Cardiac fibroblast (primary cell): Measurements from ENCODE around the gene DUS1L.

Experiments
- DNase-seq, 2 donors: peaks; one replicate each; pipeline versions ENCODE4 v3.0.0 to v3.0.0-alpha.2; 2010; ENCODE audit warnings: low read depth in 2 of 2
- H3K4me3 ChIP-seq, 2 donors: replicated peaks in 1 of 2; 1 replicate in 1 of 2; 2 replicates in 1 of 2; pipeline ENCODE4 v1.5.1; 2011; ENCODE audit warnings: low read depth in 2 of 2, low read length in 2 of 2, mild to moderate bottlenecking in 2 of 2, moderate library complexity in 1 of 2
- CTCF ChIP-seq: IDR thresholded peaks from one replicate; pipeline ENCODE4 v1.5.1; 2011; ENCODE audit warnings: low read depth, mild to moderate bottlenecking, low read length, inconsistent platforms

DUS1L gene

GRCh38 chr17:82015311-82015971 lies 50.2 kb downstream of the DUS1L start:
- no peak for DNase-seq
- no peak overlapping the region for H3K4me3 ChIP-seq
- TF ChIP-seq CTCF, result no peak

- TF ChIP-seq CTCF, result no peak
- no peak overlapping the region for H3K4me3 ChIP-seq
- no peak for DNase-seq
Observed at GRCh38 chr17:82014971-82015310, 50.7 kb downstream of the DUS1L start.

- no peak for TF ChIP-seq CTCF
- DNase-seq, result no peak
- no peak overlapping the region for H3K4me3 ChIP-seq
Observed at GRCh38 chr17:82014432-82014831, 51.2 kb downstream of the DUS1L start.

GRCh38 chr17:82013772-82014321 lies 51.8 kb downstream of the DUS1L start:
- no peak overlapping the region for H3K4me3 ChIP-seq
- no peak for DNase-seq
- no peak for TF ChIP-seq CTCF

- no peak overlapping the region for H3K4me3 ChIP-seq
- no peak for DNase-seq
- TF ChIP-seq CTCF, result no peak
Observed at GRCh38 chr17:82013341-82013740, 52.3 kb downstream of the DUS1L start.

GRCh38 chr17:82012640-82013295 lies 52.8 kb downstream of the DUS1L start:
- no peak overlapping the region for H3K4me3 ChIP-seq
- DNase-seq, result no peak
- no peak for TF ChIP-seq CTCF
